ENCODE measurements around the gene LRRC4C. TPM values are rescaled to one million over a fixed set of nuclear protein-coding genes. Genes with fewer than 3 reads are reported as not detected.

LRRC4C gene
- total and polyA plus RNA-seq, 12 donors, result 0.15 to 0.93 (median 0.40) TPM

DNA sequence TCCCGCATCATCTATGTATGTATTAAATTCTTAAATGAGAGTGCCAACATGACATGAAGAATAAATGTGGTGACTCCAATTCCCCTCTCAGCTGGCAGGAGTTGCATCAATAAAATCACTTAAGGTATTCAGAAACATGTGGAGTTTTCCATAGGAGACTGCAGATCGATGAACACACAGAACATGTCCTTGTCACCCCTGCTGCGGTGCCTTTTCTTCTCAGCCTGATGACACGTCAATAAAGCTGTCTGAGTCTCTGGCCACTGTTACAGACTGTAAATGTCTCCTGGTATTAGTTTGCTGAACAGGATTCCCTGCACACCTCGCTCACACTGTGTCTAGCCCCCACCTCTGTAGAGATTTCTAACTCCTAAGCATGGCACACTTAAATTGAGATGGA, 460.5 kb downstream of the LRRC4C start:
- 59 to 66% methylated on average over 5 of the region's 5 CpGs for WGBS, 2 donors
- H3K4me3 ChIP-seq, result no peak overlapping the region
- no peaks in the 10 kb centered on the region for H3K27me3 ChIP-seq
- intact Hi-C loops (cut with DNase I), result no loop called here
- no peak for TF ChIP-seq CTCF (IDR thresholded peaks at IDR 0.05)
- no peak overlapping the region for H3K27ac ChIP-seq
- H3K9me3 ChIP-seq, result no peaks in the 10 kb centered on the region
- ATAC-seq (no peak), DNase-seq (no peak)
- no peaks in the 10 kb centered on the region for H3K4me1 ChIP-seq
- no peaks in the 10 kb centered on the region for H3K36me3 ChIP-seq

- H3K27me3 ChIP-seq, result no peaks in the 10 kb centered on the region
- no peaks in the 10 kb centered on the region for H3K4me1 ChIP-seq
- intact Hi-C loops (cut with DNase I), result no loop called here
- no peak overlapping the region for H3K4me3 ChIP-seq
- WGBS, 2 donors, result 29 to 48% methylated on average over 1 of the region's 1 CpG
- no peaks in the 10 kb centered on the region for H3K36me3 ChIP-seq
- TF ChIP-seq CTCF (IDR thresholded peaks at IDR 0.05), result no peak
- no peak overlapping the region for H3K27ac ChIP-seq
- DNase-seq (no peak), ATAC-seq (no peak)
- peaks cover 0 to 17% (median 0%) of the 10 kb centered on the region in 11 donors for H3K9me3 ChIP-seq
Observed at GRCh38 chr11:40987776-40988435, 471.5 kb downstream of the LRRC4C start.

- TF ChIP-seq CTCF (IDR thresholded peaks at IDR 0.05), result no peak
- no peak for ATAC-seq
- H3K27ac ChIP-seq, result no peak overlapping the region
- H3K4me1 ChIP-seq, result no peaks in the 10 kb centered on the region
- 93 to 95% methylated on average over 3 of the region's 3 CpGs for WGBS, 2 donors
- peaks cover 0 to 24% (median 0%) of the 10 kb centered on the region in 11 donors for H3K9me3 ChIP-seq
- no peaks in the 10 kb centered on the region for H3K36me3 ChIP-seq
- no peaks in the 10 kb centered on the region for H3K27me3 ChIP-seq
- intact Hi-C loops (cut with DNase I), result no loop called here
- no peak overlapping the region for H3K4me3 ChIP-seq
- DNase-seq, result no peak
Observed at GRCh38 chr11:40986320-40986719, 473.1 kb downstream of the LRRC4C start.

DNA sequence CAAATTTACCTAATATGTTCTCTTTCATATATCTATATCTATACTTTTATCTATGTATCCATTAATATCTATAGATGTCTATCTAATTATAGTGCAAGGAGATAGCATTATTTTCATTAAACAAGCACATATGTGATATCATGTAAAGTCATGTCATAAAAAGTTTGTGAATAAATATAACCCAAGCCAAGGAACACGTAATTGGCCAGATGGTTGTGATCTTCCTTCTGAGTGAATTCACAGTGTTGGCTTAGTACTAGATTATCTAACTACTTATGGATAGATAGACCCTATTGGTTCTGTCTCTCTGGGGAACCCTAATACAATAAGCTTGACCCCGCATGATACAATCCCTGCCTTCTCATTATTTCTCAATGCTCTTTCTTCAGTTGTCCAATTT, 484.4 kb downstream of the LRRC4C start:
- H3K36me3 ChIP-seq, result no peaks in the 10 kb centered on the region
- no peak overlapping the region for H3K27ac ChIP-seq
- peaks cover 0 to 32% (median 6%) of the 10 kb centered on the region in 11 donors for H3K9me3 ChIP-seq
- DNase-seq (no peak), ATAC-seq (no peak)
- WGBS, 2 donors, result 74 to 86% methylated on average over 2 of the region's 2 CpGs
- no peak overlapping the region for H3K4me3 ChIP-seq
- intact Hi-C loops (cut with DNase I), result no loop called here
- no peaks in the 10 kb centered on the region for H3K4me1 ChIP-seq
- H3K27me3 ChIP-seq, result no peaks in the 10 kb centered on the region
- TF ChIP-seq CTCF (IDR thresholded peaks at IDR 0.05), result no peak
